Panc1 (cell line): ENCODE results near the gene AKT3.

Experiments
- POLR2AphosphoS5 ChIP-seq: IDR thresholded peaks from 2 replicates; pipeline ENCODE4 v1.6.1; 2012; ENCODE audit warnings: mild to moderate bottlenecking, low read depth, low read length, moderate library complexity
- TF ChIP-seq, protein P1 (sequence below): fragments of 450-650 bp; IDR thresholded peaks from 2 replicates; pipeline ENCODE4 v1.5.1; 2017; ENCODE audit warnings: mild to moderate bottlenecking
- TF ChIP-seq, protein P2 (sequence below), 2 experiments: IDR thresholded peaks; 2 replicates each; pipeline ENCODE4 v1.6.1; 2011 to 2012; ENCODE audit warnings: low read depth in 2 of 2, control low read depth in 1 of 2, low read length in 1 of 2, mild to moderate bottlenecking in 1 of 2, moderate library complexity in 1 of 2; ENCODE audit not compliant: insufficient read depth in 1 of 2

DNA sequence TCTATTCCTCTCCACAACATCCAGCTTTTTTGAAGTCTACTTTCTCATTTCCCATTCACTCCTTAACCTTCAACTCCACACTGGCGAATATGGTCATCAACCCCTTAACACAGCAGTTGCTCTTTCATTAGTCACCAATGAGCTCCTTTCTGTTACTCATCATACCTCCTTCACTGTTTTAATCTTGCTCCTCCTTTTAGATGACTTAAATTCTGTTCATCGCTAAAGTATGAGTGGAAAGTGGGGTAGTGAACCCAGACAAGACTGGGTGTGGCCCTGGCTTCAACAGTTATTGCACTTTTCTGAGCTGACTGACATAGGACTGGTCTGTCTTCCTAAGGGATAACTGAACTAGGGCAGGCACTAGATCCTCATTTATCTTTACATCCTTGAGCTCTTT lies 51.3 kb downstream of the AKT3 start:
- TF ChIP-seq, protein P1, sequence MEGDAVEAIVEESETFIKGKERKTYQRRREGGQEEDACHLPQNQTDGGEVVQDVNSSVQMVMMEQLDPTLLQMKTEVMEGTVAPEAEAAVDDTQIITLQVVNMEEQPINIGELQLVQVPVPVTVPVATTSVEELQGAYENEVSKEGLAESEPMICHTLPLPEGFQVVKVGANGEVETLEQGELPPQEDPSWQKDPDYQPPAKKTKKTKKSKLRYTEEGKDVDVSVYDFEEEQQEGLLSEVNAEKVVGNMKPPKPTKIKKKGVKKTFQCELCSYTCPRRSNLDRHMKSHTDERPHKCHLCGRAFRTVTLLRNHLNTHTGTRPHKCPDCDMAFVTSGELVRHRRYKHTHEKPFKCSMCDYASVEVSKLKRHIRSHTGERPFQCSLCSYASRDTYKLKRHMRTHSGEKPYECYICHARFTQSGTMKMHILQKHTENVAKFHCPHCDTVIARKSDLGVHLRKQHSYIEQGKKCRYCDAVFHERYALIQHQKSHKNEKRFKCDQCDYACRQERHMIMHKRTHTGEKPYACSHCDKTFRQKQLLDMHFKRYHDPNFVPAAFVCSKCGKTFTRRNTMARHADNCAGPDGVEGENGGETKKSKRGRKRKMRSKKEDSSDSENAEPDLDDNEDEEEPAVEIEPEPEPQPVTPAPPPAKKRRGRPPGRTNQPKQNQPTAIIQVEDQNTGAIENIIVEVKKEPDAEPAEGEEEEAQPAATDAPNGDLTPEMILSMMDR, result no peak
- TF ChIP-seq POLR2AphosphoS5, result no peak
- TF ChIP-seq, protein P2, sequence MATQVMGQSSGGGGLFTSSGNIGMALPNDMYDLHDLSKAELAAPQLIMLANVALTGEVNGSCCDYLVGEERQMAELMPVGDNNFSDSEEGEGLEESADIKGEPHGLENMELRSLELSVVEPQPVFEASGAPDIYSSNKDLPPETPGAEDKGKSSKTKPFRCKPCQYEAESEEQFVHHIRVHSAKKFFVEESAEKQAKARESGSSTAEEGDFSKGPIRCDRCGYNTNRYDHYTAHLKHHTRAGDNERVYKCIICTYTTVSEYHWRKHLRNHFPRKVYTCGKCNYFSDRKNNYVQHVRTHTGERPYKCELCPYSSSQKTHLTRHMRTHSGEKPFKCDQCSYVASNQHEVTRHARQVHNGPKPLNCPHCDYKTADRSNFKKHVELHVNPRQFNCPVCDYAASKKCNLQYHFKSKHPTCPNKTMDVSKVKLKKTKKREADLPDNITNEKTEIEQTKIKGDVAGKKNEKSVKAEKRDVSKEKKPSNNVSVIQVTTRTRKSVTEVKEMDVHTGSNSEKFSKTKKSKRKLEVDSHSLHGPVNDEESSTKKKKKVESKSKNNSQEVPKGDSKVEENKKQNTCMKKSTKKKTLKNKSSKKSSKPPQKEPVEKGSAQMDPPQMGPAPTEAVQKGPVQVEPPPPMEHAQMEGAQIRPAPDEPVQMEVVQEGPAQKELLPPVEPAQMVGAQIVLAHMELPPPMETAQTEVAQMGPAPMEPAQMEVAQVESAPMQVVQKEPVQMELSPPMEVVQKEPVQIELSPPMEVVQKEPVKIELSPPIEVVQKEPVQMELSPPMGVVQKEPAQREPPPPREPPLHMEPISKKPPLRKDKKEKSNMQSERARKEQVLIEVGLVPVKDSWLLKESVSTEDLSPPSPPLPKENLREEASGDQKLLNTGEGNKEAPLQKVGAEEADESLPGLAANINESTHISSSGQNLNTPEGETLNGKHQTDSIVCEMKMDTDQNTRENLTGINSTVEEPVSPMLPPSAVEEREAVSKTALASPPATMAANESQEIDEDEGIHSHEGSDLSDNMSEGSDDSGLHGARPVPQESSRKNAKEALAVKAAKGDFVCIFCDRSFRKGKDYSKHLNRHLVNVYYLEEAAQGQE (IDR thresholded peaks at IDR 0.05; ENCODE audit: insufficient read depth in 1 of 2, low read depth in 2 of 2, low read length in 1 of 2), result no peak
